Caco-2 (cell line): ENCODE data around the gene ETNK1. TPM values are rescaled to one million over a fixed set of nuclear protein-coding genes. Genes with fewer than 3 reads are reported as not detected.
"Not testable (repeated sequence)": the region's sequence is repeated elsewhere in the genome, so short reads cannot be mapped to it uniquely, and the experiment has no call there.

Experiments used
- BruUV-seq: library from RNA; stranded (reverse); fragments of 400-500 nt; replicated peaks from 2 replicates; lab custom pipeline; 2021; lab: Mats Ljungman, UMichigan
- CTCF ChIA-PET: fragments of 300-600 bp; sonication (Branson Sonifier 250); formaldehyde crosslinking; loops from one replicate; lab custom pipeline; 2022; ENCODE audit warnings: antibody characterized with exemption; lab: Charles Lee
- POLR2A ChIA-PET: fragments of 300-600 bp; sonication (Branson Sonifier 250); formaldehyde crosslinking; loops from one replicate; lab custom pipeline; 2022; ENCODE audit warnings: antibody characterized with exemption; lab: Charles Lee
- DNase-seq, 2 experiments: peaks; one replicate each; pipeline versions ENCODE4 v3.0.0 to v3.0.0-alpha.2; 2020 to 2022
- H3K27me3 ChIP-seq: replicated peaks from 2 replicates; pipeline ENCODE4 v1.6.0; 2011; ENCODE audit warnings: low read length; ENCODE audit not compliant: control insufficient read depth, insufficient read depth
- H3K36me3 ChIP-seq: 2 replicates; pipeline ENCODE4 v1.5.1; 2011; ENCODE audit warnings: low read length; ENCODE audit not compliant: control insufficient read depth, insufficient read depth
- H3K4me1 ChIP-seq: fragments of 250-450 bp; sonication (Bioruptor Pico); 2 replicates; pipeline ENCODE4 v1.5.1; 2020; ENCODE audit warnings: mild to moderate bottlenecking
- H3K4me3 ChIP-seq: 2 replicates; pipeline ENCODE4 v1.5.1; 2011; ENCODE audit warnings: low read depth, mild to moderate bottlenecking, control low read depth, low read length
- H3K9me3 ChIP-seq: fragments of 250-450 bp; sonication (Bioruptor Pico); 2 replicates; pipeline ENCODE4 v1.5.1; 2020; ENCODE audit warnings: mild to moderate bottlenecking, moderate library complexity
- H3K27ac Mint-ChIP-seq: one replicate; pipeline ENCODE4 v1.8.0; 2022; ENCODE audit warnings: mixed read lengths; ENCODE audit not compliant: unreplicated experiment
- H3K27me3 Mint-ChIP-seq: one replicate; pipeline ENCODE4 v1.8.0; 2022; ENCODE audit warnings: mixed read lengths; ENCODE audit not compliant: insufficient read depth, unreplicated experiment
- H3K36me3 Mint-ChIP-seq: one replicate; pipeline ENCODE4 v1.8.0; 2022; ENCODE audit warnings: mild to moderate bottlenecking, mixed read lengths; ENCODE audit not compliant: insufficient read depth, unreplicated experiment
- H3K4me1 Mint-ChIP-seq: one replicate; pipeline ENCODE4 v1.8.0; 2022; ENCODE audit warnings: low read depth, mixed read lengths; ENCODE audit not compliant: unreplicated experiment
- H3K4me3 Mint-ChIP-seq: one replicate; pipeline ENCODE4 v1.8.0; 2022; ENCODE audit warnings: mild to moderate bottlenecking, moderate library complexity, mixed read lengths; ENCODE audit not compliant: unreplicated experiment
- H3K9me3 Mint-ChIP-seq: one replicate; pipeline ENCODE4 v1.8.0; 2022; ENCODE audit warnings: mixed read lengths; ENCODE audit not compliant: unreplicated experiment
- CTCF ChIP-seq, 2 experiments: fragments of 200-600 bp in 1 of 2; IDR thresholded peaks; 1 replicate in 1 of 2; 2 replicates in 1 of 2; pipeline versions ENCODE4 v1.5.1 to v1.8.0; 2011 to 2022; ENCODE audit warnings: antibody characterized with exemption in 1 of 2, control low read depth in 1 of 2, inconsistent platforms in 1 of 2, low read depth in 1 of 2, low read length in 1 of 2, mild to moderate bottlenecking in 1 of 2, moderate library complexity in 1 of 2; ENCODE audit not compliant: insufficient read depth in 1 of 2, severe bottlenecking in 1 of 2, unreplicated experiment in 1 of 2
- intact Hi-C: fragments of 100-400 bp; cut with micrococcal nuclease; formaldehyde crosslinking; loops from one replicate; pipeline ENCODE4 v1.10.0; 2022; ENCODE audit not compliant: unreplicated experiment
- total RNA-seq: library from RNA; stranded (reverse); gene quantifications from 2 replicates; pipeline ENCODE4 v1.2.3, GENCODE V29; 2022

The ETNK1 gene
- total RNA-seq, 1 experiment from 2014 or later: 78.7 TPM

GRCh38 chr12:22700106-22700505 is 75.1 kb downstream of the ETNK1 start:
- Histone ChIP-seq H3K27me3 (no peaks in the 10 kb centered on the region), H3K36me3 (no peaks in the 10 kb centered on the region), H3K4me3 (no peak overlapping the region), H3K9me3 (no peaks in the 10 kb centered on the region), H3K4me1 (peaks cover 29% of the 10 kb centered on the region)
- ChIA-PET CTCF (interaction anchor here (2.4 kb wide), 1 partner anchor 15 kb away, joined by 6 read pairs; no protein-coding TSS in a partner anchor), POLR2A (no interaction called here)
- Mint-ChIP-seq H3K9me3 (no peaks in the 10 kb centered on the region), H3K4me3 (peak overlapping the region; percentile 60), H3K36me3 (no peaks in the 10 kb centered on the region), H3K27me3 (no peaks in the 10 kb centered on the region), H3K27ac (peak overlapping the region; percentile 26), H3K4me1 (peaks cover 33% of the 10 kb centered on the region)
- no peak for TF ChIP-seq CTCF (IDR thresholded peaks at IDR 0.05; ENCODE audit: insufficient read depth in 1 of 2, low read depth in 1 of 2, low read length in 1 of 2, severe bottlenecking in 1 of 2, unreplicated experiment in 1 of 2)
- BruUV-seq: no TSS peak
- intact Hi-C loops: loop anchor here (2.0 kb wide), 1 partner anchor 15 kb away; no protein-coding TSS in a partner anchor
- DNase-seq: no peak

- H3K4me3 ChIP-seq, H3K9me3 Mint-ChIP-seq, H3K36me3 ChIP-seq, BruUV-seq, POLR2A ChIA-PET, H3K36me3 Mint-ChIP-seq, H3K27me3 ChIP-seq, H3K9me3 ChIP-seq, H3K27me3 Mint-ChIP-seq: not testable (repeated sequence)
- H3K4me1 ChIP-seq: peaks cover 29% of the 10 kb centered on the region
- H3K27ac Mint-ChIP-seq: peak overlapping the region; percentile 26
- peak overlapping the region; percentile 60 for H3K4me3 Mint-ChIP-seq
- CTCF ChIA-PET: interaction anchor here (0.6 to 2.4 kb wide), 2 partner anchors 17 to 1451 kb away, joined by 3 to 6 read pairs; no protein-coding TSS in a partner anchor
- H3K4me1 Mint-ChIP-seq: peaks cover 33% of the 10 kb centered on the region
- intact Hi-C loops: loop anchor here (2.0 kb wide), 1 partner anchor 17 kb away; no protein-coding TSS in a partner anchor
- peak; percentile 64 to 85 for DNase-seq
Measured at GRCh38 chr12:22701216-22701809, 76.3 kb downstream of the ETNK1 start.

GRCh38 chr12:22702690-22703089 is 77.7 kb downstream of the ETNK1 start:
- Mint-ChIP-seq H3K36me3 (no peaks in the 10 kb centered on the region), H3K4me3 (no peak overlapping the region), H3K4me1 (peaks cover 33% of the 10 kb centered on the region), H3K27me3 (no peaks in the 10 kb centered on the region), H3K9me3 (no peaks in the 10 kb centered on the region), H3K27ac (peak overlapping the region; percentile 34)
- ChIA-PET POLR2A (no interaction called here), CTCF (no interaction called here)
- no TSS peak for BruUV-seq
- H3K27me3 ChIP-seq: no peaks in the 10 kb centered on the region
- no peaks in the 10 kb centered on the region for H3K9me3 ChIP-seq
- no peak overlapping the region for H3K4me3 ChIP-seq
- peak in 1 of 2 experiments; percentile 53 for DNase-seq
- H3K36me3 ChIP-seq: no peaks in the 10 kb centered on the region
- TF ChIP-seq CTCF (IDR thresholded peaks at IDR 0.05; ENCODE audit: insufficient read depth in 1 of 2, low read depth in 1 of 2, low read length in 1 of 2, severe bottlenecking in 1 of 2, unreplicated experiment in 1 of 2): no peak
- intact Hi-C loops: no loop called here
- H3K4me1 ChIP-seq: peaks cover 29% of the 10 kb centered on the region
